Esophagus muscularis mucosa (tissue), 4 donors: Measurements from ENCODE around the gene DMD. TPM values are rescaled to one million over a fixed set of nuclear protein-coding genes. Genes with fewer than 3 reads are reported as not detected.

ENCODE experiments used
- DNase-seq: peaks from one replicate; pipeline ENCODE4 v3.0.0-alpha.2; 2017; ENCODE audit errors: extremely low spot score
- H3K27ac ChIP-seq, 4 donors: fragments of 200-600 bp; sonication (generic); replicated peaks in 1 of 4; 1 replicate in 3 of 4; 2 replicates in 1 of 4; pipeline ENCODE4 v1.5.1; 2016 to 2019; ENCODE audit warnings: mild to moderate bottlenecking in 1 of 4
- H3K27me3 ChIP-seq, 4 donors: fragments of 200-600 bp; sonication (generic); one replicate each; pipeline versions ENCODE4 v1.5.1 to v1.6.0; 2016 to 2019
- H3K36me3 ChIP-seq, 4 donors: fragments of 200-600 bp; sonication (generic); one replicate each; pipeline ENCODE4 v1.5.1; 2016 to 2019
- H3K4me1 ChIP-seq, 4 donors: fragments of 200-600 bp; sonication (generic); one replicate each; pipeline ENCODE4 v1.5.1; 2016 to 2019
- H3K4me3 ChIP-seq, 4 donors: fragments of 200-600 bp; sonication (generic); 1 replicate in 2 of 4; 2 replicates in 2 of 4; pipeline ENCODE4 v1.5.1; 2016 to 2019; ENCODE audit warnings: mild to moderate bottlenecking in 4 of 4, moderate library complexity in 1 of 4
- H3K9me3 ChIP-seq, 4 donors: fragments of 200-600 bp; sonication (generic); 1 replicate in 3 of 4; 2 replicates in 1 of 4; pipeline ENCODE4 v1.5.1; 2016 to 2019
- CTCF ChIP-seq, 3 experiments: fragments of 200-600 bp in 2 of 3; fragments of 450-650 bp in 1 of 3; sonication (generic) in 2 of 3; IDR thresholded peaks; one replicate each; pipeline ENCODE4 v1.5.1; 2017 to 2019; ENCODE audit warnings: antibody characterized with exemption in 3 of 3, mild to moderate bottlenecking in 2 of 3, moderate library complexity in 1 of 3
- EP300 ChIP-seq: sonication (generic); formaldehyde crosslinking; IDR thresholded peaks from one replicate; pipeline ENCODE4 v1.6.1; 2017; ENCODE audit warnings: antibody characterized with exemption
- POLR2A ChIP-seq: fragments of 450-650 bp; IDR thresholded peaks from one replicate; pipeline ENCODE4 v1.6.1; 2017; ENCODE audit warnings: antibody characterized with exemption, moderate library complexity, mild to moderate bottlenecking, low read depth
- POLR2AphosphoS5 ChIP-seq, 2 donors: sonication (generic); formaldehyde crosslinking; IDR thresholded peaks; one replicate each; pipeline ENCODE4 v1.6.1; 2017; ENCODE audit warnings: antibody characterized with exemption in 2 of 2
- WGBS: methylation state at CpG from one replicate; pipeline ENCODE4 v1.1.5; 2018; 5-methylcytosine and 5-hydroxymethylcytosine counted together
- intact Hi-C: fragments of 100-400 bp; cut with DNase I; formaldehyde crosslinking; loops from one replicate; pipeline ENCODE4 v1.15.1; 2023
- total RNA-seq, 4 donors: library from RNA; depleted of rRNA; stranded (reverse); fragments of >200 nt; gene quantifications; one replicate each; pipeline versions ENCODE4 v1.1.0 to v1.2.1, GENCODE V29; 2016

DMD gene
- total RNA-seq, 4 donors from 2014 or later = 127 to 210 (median 188) TPM

DNA sequence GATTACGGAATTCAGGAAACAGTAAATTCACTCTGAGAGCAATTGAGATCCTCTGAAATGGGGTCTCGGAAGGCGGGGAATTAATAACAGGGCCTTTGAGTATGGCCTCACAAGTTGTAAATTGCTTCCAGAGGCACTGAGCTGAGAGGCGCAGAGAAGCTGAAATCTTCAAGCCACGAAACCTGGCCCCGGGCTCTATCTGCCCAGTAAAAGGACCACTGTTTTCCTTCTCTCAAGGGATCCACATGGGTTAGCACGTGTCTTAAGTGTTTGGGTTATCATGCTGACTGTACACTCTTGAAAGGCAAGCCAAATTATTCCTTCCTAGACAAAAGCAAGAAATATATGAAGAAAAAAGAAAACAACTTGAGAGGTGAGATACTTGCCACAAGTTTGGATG is 1126.6 kb downstream of the DMD start:
- 71% methylated on average over 7 of the region's 7 CpGs for WGBS
- intact Hi-C loops = no loop called here
- Histone ChIP-seq H3K9me3 (no peaks in the 10 kb centered on the region), H3K36me3 (no peaks in the 10 kb centered on the region), H3K27ac (no peak overlapping the region), H3K4me1 (no peaks in the 10 kb centered on the region), H3K4me3 (no peak overlapping the region), H3K27me3 (no peaks in the 10 kb centered on the region)
- DNase-seq = no peak
- TF ChIP-seq CTCF (IDR thresholded peaks at IDR 0.05) (no peak), POLR2A (no peak), EP300 (no peak), POLR2AphosphoS5 (IDR thresholded peaks at IDR 0.05) (no peak)

DNA sequence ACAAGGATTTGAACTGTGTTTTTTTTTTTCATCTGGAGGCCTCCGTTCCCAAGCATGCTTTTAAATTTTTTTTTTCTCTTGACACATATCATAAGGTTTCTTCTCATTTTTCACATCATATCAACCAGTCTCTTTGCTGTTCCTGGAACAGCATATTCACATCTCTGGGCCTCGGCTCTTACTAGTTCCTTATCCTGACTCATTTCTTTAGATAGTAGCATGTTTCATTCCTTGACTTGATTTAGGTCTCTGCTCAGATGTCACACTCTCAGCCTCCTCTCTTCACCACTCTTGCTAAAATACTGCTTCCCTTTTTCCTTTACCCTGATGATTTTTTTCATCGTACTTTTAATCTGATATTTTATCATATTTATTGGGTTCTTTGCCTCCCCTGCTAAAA is 1163.1 kb downstream of the DMD start:
- intact Hi-C loops = no loop called here
- H3K27ac ChIP-seq = no peak overlapping the region
- TF ChIP-seq POLR2A (no peak), POLR2AphosphoS5 (IDR thresholded peaks at IDR 0.05) (no peak), EP300 (no peak), CTCF (IDR thresholded peaks at IDR 0.05) (no peak)
- no peaks in the 10 kb centered on the region for H3K36me3 ChIP-seq
- H3K4me1 ChIP-seq = no peaks in the 10 kb centered on the region
- DNase-seq = no peak
- WGBS = 74% methylated on average over 3 of the region's 3 CpGs
- no peak overlapping the region for H3K4me3 ChIP-seq
- H3K9me3 ChIP-seq = no peaks in the 10 kb centered on the region
- peaks cover 0 to 4% (median 0%) of the 10 kb centered on the region in 4 donors for H3K27me3 ChIP-seq

DNA sequence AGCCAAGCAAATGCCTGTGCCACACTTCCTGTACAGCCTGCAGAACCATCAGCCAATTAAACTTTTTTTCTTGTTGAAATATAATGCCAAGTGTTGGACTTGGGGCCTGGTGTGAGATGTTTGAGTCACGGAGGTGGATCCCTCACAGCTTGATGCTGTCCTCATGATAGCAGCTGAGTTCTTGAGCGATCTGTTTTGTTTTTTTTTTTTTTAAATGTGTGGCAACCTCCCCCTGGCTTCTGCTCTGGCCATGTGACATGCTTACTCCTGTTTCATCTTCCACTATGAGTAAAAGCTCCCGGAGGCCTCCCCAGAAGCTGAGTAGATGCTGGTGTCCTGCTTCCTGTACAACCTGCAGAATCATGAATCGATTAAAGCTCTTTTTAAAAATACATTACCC is 1166.2 kb downstream of the DMD start:
- no peak for DNase-seq
- no peak overlapping the region for H3K4me3 ChIP-seq
- H3K9me3 ChIP-seq = no peaks in the 10 kb centered on the region
- no peak overlapping the region for H3K27ac ChIP-seq
- TF ChIP-seq POLR2A (no peak), POLR2AphosphoS5 (IDR thresholded peaks at IDR 0.05) (no peak), CTCF (IDR thresholded peaks at IDR 0.05) (no peak), EP300 (no peak)
- H3K4me1 ChIP-seq = no peaks in the 10 kb centered on the region
- no peaks in the 10 kb centered on the region for H3K36me3 ChIP-seq
- WGBS = 67% methylated on average over 4 of the region's 4 CpGs
- intact Hi-C loops = no loop called here
- peaks cover 0 to 4% (median 0%) of the 10 kb centered on the region in 4 donors for H3K27me3 ChIP-seq

DNA sequence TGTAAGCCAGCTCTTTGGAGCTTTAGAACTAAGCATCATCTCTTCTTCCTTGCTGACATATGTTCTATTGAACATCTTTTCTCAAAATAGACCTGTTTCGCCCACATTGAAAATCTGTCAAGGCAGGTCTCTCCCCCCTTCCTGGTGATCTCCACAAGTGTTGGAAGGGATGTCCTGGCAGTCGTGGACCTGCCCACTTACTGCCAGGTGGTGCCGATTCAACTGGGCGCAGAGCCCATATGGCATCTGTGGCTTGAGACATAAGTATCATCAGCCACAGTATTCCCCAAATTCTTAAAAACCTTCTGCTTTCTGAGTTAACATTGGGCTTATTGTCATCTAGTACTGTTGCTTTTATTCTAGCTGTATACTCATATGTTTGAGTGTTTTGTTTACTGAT is 1170.2 kb downstream of the DMD start:
- H3K27ac ChIP-seq = no peak overlapping the region
- no peak for TF ChIP-seq EP300
- TF ChIP-seq POLR2A = no peak
- no peak for TF ChIP-seq POLR2AphosphoS5 (IDR thresholded peaks at IDR 0.05)
- no peak for TF ChIP-seq CTCF (IDR thresholded peaks at IDR 0.05)
- H3K36me3 ChIP-seq = no peaks in the 10 kb centered on the region
- no peaks in the 10 kb centered on the region for H3K9me3 ChIP-seq
- H3K27me3 ChIP-seq = no peaks in the 10 kb centered on the region
- H3K4me3 ChIP-seq = no peak overlapping the region
- intact Hi-C loops = no loop called here
- DNase-seq = no peak
- H3K4me1 ChIP-seq = no peaks in the 10 kb centered on the region
- WGBS = 65% methylated on average over 4 of the region's 4 CpGs

DNA sequence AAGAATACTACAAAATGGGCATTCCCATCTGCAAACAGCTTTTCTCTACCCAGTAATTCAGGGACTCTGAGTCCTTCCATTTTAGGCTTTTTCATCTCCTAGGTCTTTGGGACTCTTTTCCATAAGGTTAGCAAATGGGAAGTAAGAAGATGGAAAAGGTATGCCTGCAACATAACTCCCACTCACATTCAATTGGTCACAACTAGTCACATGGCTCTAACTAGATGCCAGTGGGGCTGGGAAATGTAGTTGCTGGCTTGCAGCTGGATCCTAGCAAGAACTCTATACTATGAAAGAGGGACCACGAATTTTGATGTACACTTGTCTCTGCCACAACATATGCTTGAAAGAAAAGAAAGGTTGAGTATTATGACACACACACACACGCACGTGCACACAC is 1184.6 kb downstream of the DMD start:
- Histone ChIP-seq H3K4me1 (no peaks in the 10 kb centered on the region), H3K36me3 (no peaks in the 10 kb centered on the region), H3K27ac (no peak overlapping the region), H3K9me3 (no peaks in the 10 kb centered on the region), H3K27me3 (no peaks in the 10 kb centered on the region), H3K4me3 (no peak overlapping the region)
- TF ChIP-seq EP300 (no peak), POLR2A (no peak), CTCF (IDR thresholded peaks at IDR 0.05) (no peak), POLR2AphosphoS5 (IDR thresholded peaks at IDR 0.05) (no peak)
- DNase-seq = no peak
- WGBS = 46% methylated on average over 3 of the region's 3 CpGs
- intact Hi-C loops = no loop called here
